Skeletal muscle cell (primary cell): ENCODE results near the gene TTLL7.
"Not testable (repeated sequence)": the region's sequence is repeated elsewhere in the genome, so short reads cannot be mapped to it uniquely, and the experiment has no call there.

ENCODE experiments used
- DNase-seq: peaks from one replicate; pipeline ENCODE4 v3.0.0-alpha.2; 2010; ENCODE audit warnings: low read depth
- H3K4me3 ChIP-seq: 2 replicates; pipeline ENCODE4 v1.5.1; 2011; ENCODE audit warnings: low read depth, mild to moderate bottlenecking, control low read depth, low read length, moderate library complexity

TTLL7 gene

DNA sequence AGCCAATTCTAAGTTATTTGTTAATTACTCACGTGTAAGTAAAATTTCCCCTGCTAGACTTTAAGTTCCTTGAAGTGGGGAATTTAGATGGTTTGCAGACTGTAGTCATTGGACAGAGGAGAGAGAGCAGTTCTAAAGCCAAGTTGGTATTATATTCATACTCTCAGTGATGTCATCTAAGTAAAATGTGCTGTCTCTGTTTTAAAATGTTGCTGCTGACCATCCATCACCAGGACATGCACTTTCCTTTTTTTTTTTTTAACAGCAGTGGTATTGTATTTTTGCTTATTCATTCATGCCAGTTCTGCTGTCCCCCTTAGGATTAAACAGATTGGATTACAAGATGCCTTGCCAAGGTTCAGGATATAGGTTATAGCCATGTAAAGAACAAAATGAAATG, 2.3 kb downstream of the TTLL7 start:
- H3K4me3 ChIP-seq, result no peak overlapping the region
- peak; percentile 31 for DNase-seq

DNA sequence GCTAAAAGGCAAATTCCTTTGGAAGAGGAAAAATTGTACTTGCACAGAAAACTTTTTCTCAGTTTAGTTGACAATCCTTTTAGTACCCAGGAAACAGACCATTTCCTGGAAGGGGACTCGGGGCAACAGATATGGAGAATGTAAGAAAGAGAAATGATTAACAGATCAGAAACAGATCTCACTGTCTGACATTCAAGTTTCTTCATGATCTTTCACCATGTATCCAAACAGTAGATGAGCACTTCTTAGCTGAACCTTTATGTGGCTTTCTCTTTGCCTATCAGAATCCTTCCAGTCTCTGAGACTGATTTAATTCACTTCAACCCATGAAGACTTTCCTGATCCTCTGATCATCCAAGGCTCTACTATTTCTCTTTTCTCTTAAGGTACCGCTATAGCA, 2.7 kb downstream of the TTLL7 start:
- H3K4me3 ChIP-seq, result no peak overlapping the region
- no peak for DNase-seq

DNA sequence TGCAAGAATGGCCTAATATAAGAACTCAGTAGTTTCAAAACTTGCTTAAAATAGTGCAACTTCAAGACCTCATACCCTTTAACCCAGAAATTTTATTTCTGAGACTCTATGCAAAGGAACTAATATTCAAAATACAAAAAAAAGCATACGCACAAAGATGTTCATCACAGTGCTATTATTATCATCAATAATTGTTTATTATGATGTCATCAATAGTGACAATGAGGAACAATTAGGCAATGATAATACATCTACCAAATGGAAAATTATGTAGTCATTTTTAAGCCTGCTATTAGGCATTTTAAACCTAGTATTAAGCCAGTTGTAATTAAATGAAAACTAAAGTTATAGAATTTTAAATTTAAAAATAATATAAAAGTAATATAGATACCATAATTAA, 3.3 kb downstream of the TTLL7 start:
- DNase-seq, result no peak
- no peak overlapping the region for H3K4me3 ChIP-seq

DNA sequence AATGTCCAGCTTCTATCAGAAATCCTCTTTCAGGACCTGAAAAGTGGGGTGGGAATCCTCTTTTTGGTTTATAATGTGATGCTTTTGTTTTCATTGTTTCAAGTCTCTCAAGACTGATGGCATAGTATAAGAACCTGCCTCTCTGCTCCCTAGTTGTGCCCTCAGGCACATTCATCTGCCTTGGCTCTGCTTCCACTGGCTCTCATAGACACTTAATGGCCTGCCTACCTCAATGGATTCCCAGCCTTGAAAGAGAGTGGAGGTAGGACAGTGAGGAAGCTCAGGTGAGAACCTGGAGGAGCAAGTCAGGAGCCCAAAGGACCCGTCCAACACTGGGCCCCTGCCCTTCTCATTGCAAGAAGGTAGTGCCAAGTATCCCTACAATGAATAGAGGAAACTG, 4.8 kb downstream of the TTLL7 start:
- no peak overlapping the region for H3K4me3 ChIP-seq
- DNase-seq, result no peak

DNA sequence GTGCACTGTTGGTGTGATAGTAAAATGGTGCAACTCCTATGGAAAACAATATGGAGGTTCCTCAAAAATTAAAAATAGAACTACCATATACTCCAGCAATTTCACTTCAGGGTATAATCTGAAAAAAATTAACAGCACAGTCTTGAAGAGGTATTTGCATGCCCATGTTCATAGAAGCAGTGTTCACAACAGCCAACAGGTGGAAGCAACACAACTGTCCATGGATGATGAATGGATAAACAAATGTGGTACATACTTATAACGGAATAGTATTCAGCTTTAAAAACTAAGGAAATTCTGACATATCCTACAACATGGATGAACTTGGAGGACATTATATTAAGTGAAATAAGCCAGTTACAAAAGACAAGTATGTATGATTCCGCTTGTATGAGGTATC, 8.2 kb downstream of the TTLL7 start:
- no peak for DNase-seq
- H3K4me3 ChIP-seq, result no peak overlapping the region

DNA sequence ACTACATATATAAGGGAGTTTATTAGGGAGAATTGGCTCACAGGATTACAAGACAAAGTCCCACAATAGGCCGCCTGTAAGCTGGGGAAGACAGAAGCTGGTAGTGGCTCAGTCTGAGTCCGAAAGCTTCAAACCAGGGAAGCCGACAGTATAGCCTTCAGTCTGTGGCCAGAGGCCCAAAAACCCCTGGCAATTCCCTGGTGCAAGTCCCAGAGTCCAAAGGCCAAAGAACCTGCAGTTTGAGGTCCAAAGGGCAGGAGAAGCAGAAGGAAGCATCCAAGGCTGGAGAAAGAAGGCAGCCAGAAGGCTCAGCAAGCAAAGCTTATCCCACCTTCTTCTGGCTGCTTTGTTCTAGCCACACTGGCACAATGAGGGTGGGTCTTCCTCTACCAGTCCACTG, 13.9 kb downstream of the TTLL7 start:
- no peak overlapping the region for H3K4me3 ChIP-seq
- no peak for DNase-seq

DNA sequence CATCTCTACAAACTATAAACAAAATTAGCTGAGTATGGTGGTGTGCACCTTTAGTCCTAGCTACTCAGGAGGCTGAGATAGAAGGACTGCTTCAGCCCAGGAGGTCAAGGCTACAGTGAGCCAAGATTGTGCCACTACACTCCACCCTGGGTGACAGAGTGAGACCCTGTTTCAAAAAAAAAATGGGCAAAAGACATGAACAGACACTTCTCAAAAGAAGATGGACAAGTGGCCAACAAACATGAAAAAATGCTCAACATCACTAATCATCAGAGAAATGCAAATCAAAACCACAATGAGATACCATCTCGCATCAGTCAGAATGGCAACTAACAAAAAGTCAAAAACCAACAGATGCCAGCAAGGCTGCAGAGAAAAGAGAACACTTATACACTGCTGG, 15.0 kb downstream of the TTLL7 start:
- H3K4me3 ChIP-seq, DNase-seq: not testable (repeated sequence)

DNA sequence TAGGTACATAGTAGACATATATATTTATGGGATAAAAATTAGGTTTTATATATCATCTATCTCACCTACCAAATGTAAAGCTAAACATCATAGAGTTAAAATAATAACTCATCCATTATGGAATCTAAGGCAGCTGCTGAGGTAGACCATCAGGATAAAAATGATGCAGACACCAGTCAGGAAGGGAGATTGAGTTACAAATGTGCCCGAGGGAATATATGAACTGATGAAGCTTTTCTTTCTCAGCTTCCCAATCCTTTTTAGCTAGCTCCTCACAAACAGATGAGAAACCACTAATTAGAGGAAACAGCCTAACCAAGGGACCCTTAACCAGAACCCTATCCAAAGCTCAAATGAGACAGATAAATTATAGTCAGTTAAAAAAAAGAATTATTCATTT, 20.9 kb downstream of the TTLL7 start:
- DNase-seq, result no peak
- H3K4me3 ChIP-seq, result no peak overlapping the region

DNA sequence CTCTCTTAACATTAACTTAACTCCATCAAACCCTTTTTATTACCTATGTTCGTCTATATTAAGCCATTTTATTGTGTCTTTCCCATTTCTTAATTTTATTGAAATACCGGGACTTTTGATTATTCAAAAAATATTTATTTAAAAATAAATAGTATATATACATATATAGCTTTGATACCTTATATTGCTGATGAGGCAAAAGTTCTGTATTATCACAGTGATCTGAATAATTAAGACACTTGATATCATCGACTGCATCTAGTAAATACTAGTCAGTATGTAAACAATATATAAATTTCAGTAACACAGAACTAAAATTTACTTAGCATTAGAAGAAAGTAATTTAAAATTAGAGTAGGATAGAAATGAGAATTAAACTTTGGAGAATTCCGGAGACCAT, 22.0 kb downstream of the TTLL7 start:
- DNase-seq, result no peak
- H3K4me3 ChIP-seq, result no peak overlapping the region

DNA sequence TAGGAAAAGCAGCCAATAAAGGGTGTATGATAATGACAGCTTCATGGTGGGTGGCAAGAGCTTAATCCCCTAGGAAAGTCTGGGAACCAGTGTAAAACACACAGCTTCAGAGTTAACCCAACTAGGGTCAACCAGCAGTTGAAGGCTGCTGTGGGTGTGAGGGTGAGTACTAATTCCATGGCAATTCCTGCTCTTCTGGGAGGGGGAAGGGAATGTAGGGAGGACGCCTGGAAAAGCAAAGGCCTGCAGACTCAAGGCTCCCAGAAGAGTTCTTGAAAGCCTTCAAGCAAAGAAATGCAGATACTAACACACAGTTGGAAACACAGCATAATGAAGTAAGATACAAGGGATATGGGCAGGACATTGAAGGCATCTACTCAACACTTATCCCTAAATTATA, 28.1 kb downstream of the TTLL7 start:
- H3K4me3 ChIP-seq, result no peak overlapping the region

DNA sequence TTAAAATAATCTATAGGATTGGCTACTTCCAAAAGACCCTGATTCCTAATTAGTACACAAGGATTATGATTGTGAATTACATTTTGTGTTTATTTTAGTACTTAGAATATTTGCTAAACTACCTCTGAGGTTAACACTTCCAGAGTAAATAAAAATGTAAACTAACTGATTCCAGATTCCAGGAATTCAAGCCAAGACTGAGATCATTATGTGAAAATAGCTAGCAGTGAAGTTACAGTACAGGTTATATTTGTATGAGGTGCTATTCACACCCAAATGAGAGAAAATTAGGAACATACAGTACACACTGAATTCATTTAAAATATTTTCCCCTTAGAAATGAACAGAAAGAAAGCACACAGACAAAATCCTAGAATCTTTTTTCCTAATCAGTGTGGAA, 28.8 kb downstream of the TTLL7 start:
- no peak overlapping the region for H3K4me3 ChIP-seq
- DNase-seq, result no peak

More for the DNA sequence above, 28.1 kb downstream of the TTLL7 start:
- DNase-seq, result no peak

DNA sequence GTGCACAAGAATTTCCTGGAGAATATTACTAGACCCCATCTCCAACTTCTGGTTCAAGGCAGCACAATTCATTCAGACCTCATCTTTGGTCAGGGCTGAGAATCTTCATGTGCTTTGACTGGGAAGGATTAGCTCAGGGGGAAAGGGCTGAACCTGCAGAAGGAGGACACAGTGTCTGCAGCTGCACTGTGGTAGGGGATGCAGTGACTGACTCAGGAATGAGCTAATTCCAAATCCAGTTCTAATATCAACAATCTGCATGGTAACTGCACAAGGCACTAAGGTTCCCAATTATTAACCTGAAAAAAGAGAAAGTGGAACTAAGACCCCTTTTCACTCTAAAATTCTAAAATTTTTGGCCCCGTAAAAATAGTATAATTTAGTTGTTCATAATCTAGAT, 31.6 kb downstream of the TTLL7 start:
- H3K4me3 ChIP-seq, result no peak overlapping the region
- DNase-seq, result no peak

DNA sequence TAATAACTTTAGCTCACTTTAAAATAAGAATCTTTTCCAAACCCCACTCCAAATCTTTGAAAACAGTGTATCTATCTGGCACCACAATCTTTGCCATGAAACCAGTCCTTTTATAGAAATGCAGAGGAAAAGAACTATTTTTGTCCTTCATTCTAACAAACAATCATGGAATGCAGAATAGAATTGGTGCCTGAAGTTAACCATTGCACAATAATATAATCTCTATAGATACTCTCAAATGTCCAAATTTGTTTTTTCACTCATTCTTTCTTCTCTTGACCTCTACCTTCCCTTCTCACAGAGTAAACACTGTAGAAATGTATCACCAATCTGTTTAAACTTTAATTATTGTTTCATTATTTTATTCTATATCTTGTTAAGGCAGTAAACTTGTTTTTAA, 34.8 kb downstream of the TTLL7 start:
- H3K4me3 ChIP-seq, result no peak overlapping the region
- no peak for DNase-seq

DNA sequence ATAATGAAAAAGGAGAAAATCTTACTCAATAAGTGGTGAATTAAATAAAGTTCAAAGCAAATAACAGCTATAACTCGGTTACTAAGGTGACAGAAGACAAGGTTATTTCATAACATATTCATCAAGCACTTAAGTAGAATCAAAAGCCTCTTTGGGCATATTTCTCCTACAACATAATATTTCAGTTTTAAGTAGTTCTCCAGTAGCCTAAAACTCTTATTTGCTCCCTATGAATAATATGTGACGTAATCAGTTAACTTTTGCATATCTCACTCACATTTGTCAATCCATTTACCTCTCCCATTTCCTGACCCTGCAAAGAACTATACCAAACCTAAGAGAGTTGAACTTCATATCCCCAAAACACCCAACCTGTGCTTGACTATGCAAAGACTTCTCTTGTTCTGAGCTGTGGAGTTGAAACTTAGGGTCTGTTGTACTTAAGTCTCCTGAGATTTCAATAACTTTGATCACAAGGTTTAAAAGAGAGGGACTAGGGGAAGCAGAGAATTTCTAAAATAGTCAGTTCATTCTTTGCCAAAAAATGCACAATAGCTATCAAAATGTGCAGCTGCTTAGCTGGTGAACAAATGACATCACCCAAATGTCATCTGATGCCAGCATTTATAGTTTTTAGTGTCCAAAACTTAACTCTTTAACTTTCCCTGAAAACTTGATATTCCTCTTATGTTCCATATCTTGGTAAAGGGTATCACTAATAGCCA, 37.2 kb downstream of the TTLL7 start:
- DNase-seq, result no peak
- no peak overlapping the region for H3K4me3 ChIP-seq

DNA sequence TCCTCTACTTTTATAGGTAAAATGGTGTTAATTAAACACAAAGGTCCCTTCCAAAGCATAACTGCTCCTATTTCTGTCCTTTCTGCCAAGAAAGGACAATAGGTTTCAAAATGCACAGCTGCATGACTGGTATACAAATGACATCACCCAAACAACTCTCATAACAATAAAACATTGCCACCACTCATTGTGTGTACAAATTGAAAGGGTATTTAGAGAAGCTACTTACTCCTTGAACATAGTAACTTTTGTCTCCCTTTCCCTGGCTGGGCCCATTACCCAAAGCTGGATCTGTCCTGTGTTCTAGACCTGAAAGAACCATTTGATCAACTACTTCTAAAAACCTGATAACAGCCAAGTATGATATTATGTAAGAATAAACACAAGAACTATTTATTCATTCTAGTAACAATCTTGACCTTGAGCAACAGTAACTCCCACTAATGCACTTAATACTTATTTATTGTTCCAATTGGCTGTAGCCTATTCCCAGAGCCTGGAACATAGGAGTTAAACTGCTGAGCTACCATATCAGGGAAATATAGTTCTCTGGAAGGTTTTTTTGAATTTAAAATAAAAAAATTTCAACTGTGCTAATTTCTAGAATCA, 38.2 kb downstream of the TTLL7 start:
- H3K4me3 ChIP-seq, result no peak overlapping the region
- DNase-seq, result no peak

DNA sequence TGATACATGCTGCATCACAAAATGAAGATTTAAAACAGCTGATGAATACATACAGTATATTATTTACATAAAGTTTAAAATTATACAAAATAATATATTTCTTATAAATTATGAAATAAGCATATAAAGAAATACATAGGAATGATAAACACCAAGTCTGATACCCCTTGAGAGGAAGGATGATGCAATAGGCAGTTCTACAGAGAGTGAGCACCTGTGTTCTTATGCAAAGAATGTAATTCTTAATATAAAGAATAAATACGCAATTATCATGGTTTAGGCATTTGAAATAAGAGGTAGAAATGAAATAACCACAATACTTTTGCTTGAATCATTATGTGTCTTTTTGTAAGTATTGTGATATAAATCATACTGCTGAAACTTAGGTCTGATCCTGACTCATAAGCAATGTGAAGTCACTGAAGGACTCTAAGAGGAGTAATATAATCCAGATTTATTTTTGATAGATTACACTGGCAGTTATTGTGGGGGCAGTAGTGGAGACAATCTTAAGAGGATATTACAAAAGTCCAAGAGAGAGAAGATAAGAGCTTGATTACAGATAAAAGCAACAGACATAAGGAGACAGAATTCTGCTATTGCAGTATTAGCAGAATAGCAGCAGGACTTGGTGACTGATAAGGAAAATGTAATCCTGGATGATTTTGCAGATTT, 39.0 kb downstream of the TTLL7 start:
- H3K4me3 ChIP-seq, result no peak overlapping the region
- DNase-seq, result peak; percentile 12

DNA sequence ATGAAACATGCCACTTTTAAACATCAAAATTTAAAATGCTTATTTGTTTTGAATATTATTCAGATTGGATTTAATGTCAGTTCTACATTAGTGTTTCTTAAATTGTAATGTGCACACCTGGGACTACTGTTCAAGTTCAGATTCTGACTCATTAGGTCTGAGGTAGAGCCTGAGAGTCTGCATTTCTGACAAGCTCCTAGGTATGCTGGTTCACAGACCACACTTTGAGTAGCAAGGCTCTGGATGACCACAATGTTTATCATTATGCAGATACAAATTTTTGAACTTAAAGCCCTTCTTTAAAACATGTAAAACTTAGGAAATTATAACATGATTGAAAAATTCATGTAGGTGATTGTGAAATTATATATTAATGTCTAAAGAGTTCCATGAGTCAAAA, 40.2 kb downstream of the TTLL7 start:
- no peak for DNase-seq
- H3K4me3 ChIP-seq, result no peak overlapping the region

DNA sequence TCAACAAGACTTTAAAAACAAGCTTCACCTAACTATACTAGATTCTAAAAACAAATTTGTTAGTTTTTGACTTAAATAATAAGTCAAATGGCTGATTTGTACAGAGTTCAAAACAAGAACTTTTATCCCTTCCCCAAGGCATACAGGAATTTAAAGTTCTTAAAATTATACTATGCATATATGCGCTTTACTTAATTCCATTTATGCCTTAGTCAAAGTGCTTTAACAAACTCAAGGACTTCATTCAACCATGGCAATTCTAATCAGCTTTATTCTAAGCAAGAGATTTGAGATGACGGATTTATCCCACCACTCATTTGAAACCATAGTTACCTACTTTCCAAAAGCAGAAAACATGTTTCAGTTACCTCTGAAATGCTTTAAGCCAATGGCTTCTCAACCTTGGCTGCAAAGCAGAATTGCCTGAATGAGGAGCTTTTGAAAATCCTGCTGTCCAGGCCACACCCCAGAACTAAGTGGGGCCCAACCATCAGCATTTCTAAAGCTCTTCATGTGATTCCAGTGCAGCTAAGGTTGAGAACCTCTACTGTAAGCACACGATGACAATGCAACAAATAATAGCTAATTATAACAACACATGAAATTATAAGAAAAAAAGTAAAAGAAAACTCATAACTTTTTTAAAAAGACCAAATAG, 44.6 kb downstream of the TTLL7 start:
- DNase-seq, result no peak
- H3K4me3 ChIP-seq, result no peak overlapping the region

DNA sequence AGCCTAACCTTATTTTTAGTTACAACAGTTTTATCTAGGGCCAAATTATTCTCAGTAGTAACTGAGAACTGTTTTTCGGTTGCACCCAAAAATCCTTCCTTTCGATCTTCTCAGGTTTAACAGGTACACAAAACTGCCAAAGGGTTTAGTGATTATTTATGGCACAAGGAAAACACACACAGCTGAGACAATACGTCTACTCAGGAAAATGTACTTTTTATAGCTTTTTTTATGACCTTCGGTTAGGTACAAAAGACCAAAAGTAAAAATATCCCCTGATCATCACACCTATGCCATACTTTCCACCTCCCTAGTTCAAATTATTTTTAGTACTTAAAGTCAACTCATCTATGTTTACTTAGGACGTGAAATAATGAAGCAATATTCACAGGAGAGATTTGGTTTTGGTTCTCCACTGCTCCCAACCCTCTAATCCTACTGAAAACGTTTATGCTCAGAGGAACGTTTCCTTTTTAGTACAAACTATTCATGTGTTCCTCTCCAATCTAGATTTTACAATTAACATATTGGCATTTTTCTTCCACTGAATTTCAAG, 48.7 kb downstream of the TTLL7 start:
- no peak for DNase-seq

DNA sequence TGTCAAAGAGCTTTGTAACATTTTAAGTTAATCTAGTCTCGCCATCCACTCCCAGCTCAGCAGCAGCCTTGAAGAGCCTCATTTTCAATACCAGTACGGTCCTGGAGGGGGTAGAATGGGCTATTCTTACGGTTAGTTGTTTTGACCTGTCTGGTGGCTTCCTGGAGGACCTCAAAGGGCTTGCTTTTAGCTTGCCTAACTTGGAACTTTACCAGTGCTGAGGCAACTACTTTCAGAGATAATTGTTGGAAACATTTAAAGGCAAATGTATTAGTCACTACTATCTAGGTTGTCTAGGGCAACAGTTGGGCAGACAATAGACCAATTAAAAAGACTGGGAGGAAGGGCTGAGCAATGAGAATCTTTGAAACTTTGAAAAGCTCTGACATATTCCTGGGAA, 56.0 kb downstream of the TTLL7 start:
- H3K4me3 ChIP-seq, result no peak overlapping the region
- DNase-seq, result no peak

More for the DNA sequence above, 48.7 kb downstream of the TTLL7 start:
- H3K4me3 ChIP-seq, result no peak overlapping the region
